Endothelial cell (in vitro differentiated cells): ENCODE data around the gene PKIB. TPM values are rescaled to one million over a fixed set of nuclear protein-coding genes. Genes with fewer than 3 reads are reported as not detected.

Experiments
- DNase-seq: peaks from one replicate; pipeline ENCODE4 v3.0.0; 2021; ENCODE audit warnings: low spot score
- H3K27ac Mint-ChIP-seq: one replicate; pipeline ENCODE4 v1.8.0; 2021; ENCODE audit warnings: mixed read lengths, inconsistent platforms; ENCODE audit not compliant: unreplicated experiment
- H3K27me3 Mint-ChIP-seq: one replicate; pipeline ENCODE4 v1.8.0; 2021; ENCODE audit warnings: mild to moderate bottlenecking, moderate library complexity, mixed read lengths, inconsistent platforms; ENCODE audit not compliant: unreplicated experiment
- H3K36me3 Mint-ChIP-seq: one replicate; pipeline ENCODE4 v1.8.0; 2021; ENCODE audit warnings: mild to moderate bottlenecking, low read depth, mixed read lengths, inconsistent platforms; ENCODE audit not compliant: unreplicated experiment
- H3K4me1 Mint-ChIP-seq: one replicate; pipeline ENCODE4 v1.8.0; 2021; ENCODE audit warnings: mild to moderate bottlenecking, mixed read lengths, inconsistent platforms; ENCODE audit not compliant: unreplicated experiment
- H3K4me3 Mint-ChIP-seq: one replicate; pipeline ENCODE4 v1.8.0; 2021; ENCODE audit warnings: mild to moderate bottlenecking, mixed read lengths, inconsistent platforms; ENCODE audit not compliant: unreplicated experiment
- H3K9me3 Mint-ChIP-seq: one replicate; pipeline ENCODE4 v1.8.0; 2021; ENCODE audit warnings: mixed read lengths, inconsistent platforms; ENCODE audit not compliant: unreplicated experiment
- CTCF ChIP-seq: fragments of 200-600 bp; sonication (generic); IDR thresholded peaks from one replicate; pipeline ENCODE4 v1.5.0; 2021; ENCODE audit warnings: antibody characterized with exemption; ENCODE audit not compliant: unreplicated experiment
- total RNA-seq: library from RNA; stranded (reverse); fragmentation: NEBNext Ultra II Directional; extraction: Animal tissue kit (Norgen Biotek cat#: 25700); gene quantifications from one replicate; pipeline ENCODE4 v1.2.1, GENCODE V29; 2021; ENCODE audit not compliant: unreplicated experiment

Gene PKIB
- total RNA-seq, 1 donor from 2014 or later: 38.5 TPM

DNA sequence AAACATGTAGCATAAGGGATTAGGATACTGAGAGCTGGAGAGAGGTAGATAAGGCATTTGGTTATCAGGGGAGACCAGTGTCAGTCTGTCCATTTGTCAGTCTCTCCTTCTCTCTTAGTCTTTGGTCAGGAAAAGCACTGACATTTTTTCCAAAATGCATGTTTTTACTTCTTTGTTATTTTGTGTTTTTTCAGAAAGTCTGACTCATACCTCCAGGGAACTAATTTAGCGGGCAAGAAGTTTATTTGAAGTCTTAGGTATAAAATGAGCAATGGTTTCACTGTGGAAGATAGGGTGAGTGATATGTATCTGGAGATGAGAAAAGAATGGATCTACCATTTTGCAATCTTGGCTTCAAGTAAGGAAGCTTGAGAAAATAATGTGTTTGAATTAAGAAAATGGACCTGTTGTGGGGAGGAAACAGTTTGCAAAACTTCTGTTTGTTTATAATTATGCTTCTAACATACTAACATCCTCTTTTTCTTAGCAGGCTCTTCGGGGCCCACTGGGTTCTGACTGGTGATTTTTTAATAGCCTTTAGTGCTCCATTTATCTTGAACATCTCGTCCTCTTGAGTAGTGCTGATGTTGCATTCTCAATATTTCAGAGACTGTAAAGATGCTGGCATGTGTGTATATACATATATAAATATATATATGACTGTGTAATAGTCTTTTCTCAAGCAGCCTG lies 102.4 kb downstream of the PKIB start:
- peak overlapping the region; percentile 5 for H3K27ac Mint-ChIP-seq
- H3K9me3 Mint-ChIP-seq: no peaks in the 10 kb centered on the region
- H3K36me3 Mint-ChIP-seq: no peaks in the 10 kb centered on the region
- peaks cover 1% of the 10 kb centered on the region for H3K27me3 Mint-ChIP-seq
- H3K4me3 Mint-ChIP-seq: no peak overlapping the region
- H3K4me1 Mint-ChIP-seq: peaks cover 6% of the 10 kb centered on the region
- DNase-seq: no peak
- TF ChIP-seq CTCF: no peak

- Mint-ChIP-seq H3K36me3 (no peaks in the 10 kb centered on the region), H3K4me1 (peaks cover 6% of the 10 kb centered on the region), H3K27ac (no peak overlapping the region), H3K9me3 (no peaks in the 10 kb centered on the region), H3K4me3 (no peak overlapping the region), H3K27me3 (peaks cover 1% of the 10 kb centered on the region)
- no peak for DNase-seq
- TF ChIP-seq CTCF: no peak
Observed at GRCh38 chr6:122713138-122713537, 102.9 kb downstream of the PKIB start.

DNA sequence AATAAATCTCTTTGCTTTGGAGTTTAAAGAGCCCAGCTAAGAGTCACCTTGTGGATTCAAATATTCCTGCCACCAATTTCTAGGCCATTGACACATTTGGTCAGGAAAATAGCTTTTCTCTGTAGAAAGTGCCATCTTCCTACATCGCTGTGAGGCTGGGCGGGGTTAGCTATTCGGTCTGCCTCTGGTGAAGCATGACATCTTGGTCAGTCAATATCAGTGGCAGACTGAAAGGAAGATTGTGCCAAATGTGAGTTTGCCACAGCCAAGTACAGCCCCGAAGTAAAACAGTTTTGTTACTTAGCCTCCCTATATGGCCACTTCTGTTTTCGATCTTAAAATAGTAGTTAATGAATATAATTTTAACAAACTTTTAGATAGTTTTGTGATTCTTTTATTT lies 103.9 kb downstream of the PKIB start:
- no peak overlapping the region for H3K4me3 Mint-ChIP-seq
- TF ChIP-seq CTCF: no peak
- no peak overlapping the region for H3K27ac Mint-ChIP-seq
- no peak for DNase-seq
- H3K4me1 Mint-ChIP-seq: peaks cover 6% of the 10 kb centered on the region
- peaks cover 1% of the 10 kb centered on the region for H3K27me3 Mint-ChIP-seq
- no peaks in the 10 kb centered on the region for H3K36me3 Mint-ChIP-seq
- H3K9me3 Mint-ChIP-seq: no peaks in the 10 kb centered on the region

DNA sequence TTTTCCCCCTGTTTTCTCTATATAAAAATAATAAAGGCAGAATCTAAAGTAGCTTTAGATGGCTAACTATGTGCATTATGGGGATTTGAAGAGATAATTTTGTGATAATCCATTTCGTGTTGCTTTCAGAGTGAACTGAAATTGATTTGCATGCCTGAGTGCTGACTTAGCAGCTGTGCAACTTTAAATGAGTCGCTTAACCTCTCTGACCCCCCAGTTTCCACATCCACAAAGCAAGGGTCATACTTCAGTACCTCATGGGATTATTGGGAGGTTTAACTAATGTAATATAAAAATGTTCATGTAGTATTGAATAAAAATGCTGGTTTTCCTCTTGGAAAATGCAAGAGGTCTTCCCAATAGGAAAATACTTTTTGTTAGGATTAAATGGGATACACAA lies 105.5 kb downstream of the PKIB start:
- peaks cover 1% of the 10 kb centered on the region for H3K27me3 Mint-ChIP-seq
- TF ChIP-seq CTCF: no peak
- H3K36me3 Mint-ChIP-seq: no peaks in the 10 kb centered on the region
- H3K4me1 Mint-ChIP-seq: peaks cover 6% of the 10 kb centered on the region
- DNase-seq: no peak
- no peak overlapping the region for H3K27ac Mint-ChIP-seq
- H3K9me3 Mint-ChIP-seq: no peaks in the 10 kb centered on the region
- no peak overlapping the region for H3K4me3 Mint-ChIP-seq

- no peaks in the 10 kb centered on the region for H3K9me3 Mint-ChIP-seq
- H3K4me3 Mint-ChIP-seq: no peak overlapping the region
- no peak for TF ChIP-seq CTCF
- H3K4me1 Mint-ChIP-seq: peaks cover 5% of the 10 kb centered on the region
- H3K27ac Mint-ChIP-seq: no peak overlapping the region
- no peak for DNase-seq
- H3K27me3 Mint-ChIP-seq: peaks cover 1% of the 10 kb centered on the region
- H3K36me3 Mint-ChIP-seq: no peaks in the 10 kb centered on the region
Observed at GRCh38 chr6:122717350-122717749, 107.1 kb downstream of the PKIB start.
